GM12878 (cell line): ENCODE results near the gene DHX57. TPM values are rescaled to one million over a fixed set of nuclear protein-coding genes. Genes with fewer than 3 reads are reported as not detected.

Experiments
- ASH2L ChIP-seq: fragments of 300-600, 200-600 bp; sonication (generic); IDR thresholded peaks from 2 replicates; pipeline ENCODE4 v1.6.1; 2017; ENCODE audit warnings: low read depth, mild to moderate bottlenecking, borderline replicate concordance
- CREB1 ChIP-seq: IDR thresholded peaks from 2 replicates; pipeline ENCODE4 v1.6.1; 2012; ENCODE audit warnings: low read depth, mild to moderate bottlenecking, inconsistent platforms
- E2F8 ChIP-seq: fragments of 450-650 bp; IDR thresholded peaks from 2 replicates; pipeline ENCODE4 v1.6.1; 2018; ENCODE audit warnings: mild to moderate bottlenecking, low read depth, moderate library complexity; ENCODE audit not compliant: partially characterized antibody
- E4F1 ChIP-seq: fragments of 450-650 bp; IDR thresholded peaks from 2 replicates; pipeline ENCODE4 v1.6.1; 2018; ENCODE audit warnings: borderline replicate concordance, mild to moderate bottlenecking; ENCODE audit not compliant: partially characterized antibody
- ESRRA ChIP-seq: IDR thresholded peaks from 2 replicates; pipeline ENCODE4 v1.6.1; 2012; ENCODE audit warnings: mild to moderate bottlenecking, low read length, improper control_type of control experiment
- HDGF ChIP-seq: fragments of 450-650 bp; IDR thresholded peaks from 2 replicates; pipeline ENCODE4 v1.6.1; 2016; ENCODE audit warnings: antibody characterized with exemption
- IRF3 ChIP-seq: fragments of 450-650 bp; IDR thresholded peaks from 2 replicates; pipeline ENCODE4 v1.6.1; 2014; ENCODE audit warnings: mild to moderate bottlenecking
- POLR2A ChIP-seq: IDR thresholded peaks from 2 replicates; pipeline ENCODE4 v1.6.1; 2011; ENCODE audit warnings: low read depth, mild to moderate bottlenecking, low read length
- RCOR1 ChIP-seq: conservative IDR thresholded peaks from 2 replicates; pipeline ENCODE4 v1.6.1; 2012; ENCODE audit warnings: low read depth, low read length, improper control_type of control experiment
- SMC3 ChIP-seq: IDR thresholded peaks from 2 replicates; pipeline ENCODE4 v1.6.1; 2011; ENCODE audit warnings: low read length, improper control_type of control experiment, borderline replicate concordance
- SP1 ChIP-seq: IDR thresholded peaks from one replicate; pipeline ENCODE4 v1.6.1; 2011; ENCODE audit warnings: low read depth, low read length
- SPI1 ChIP-seq: IDR thresholded peaks from 2 replicates; pipeline ENCODE4 v1.6.1; 2011; ENCODE audit warnings: low read depth, mild to moderate bottlenecking, low read length, moderate library complexity, borderline replicate concordance; ENCODE audit not compliant: insufficient read depth
- SUZ12 ChIP-seq: fragments of 200-600 bp; sonication (generic); IDR thresholded peaks from one replicate; pipeline ENCODE4 v1.6.1; 2018; ENCODE audit warnings: antibody characterized with exemption, mild to moderate bottlenecking; ENCODE audit not compliant: unreplicated experiment
- YY1 ChIP-seq: IDR thresholded peaks from 2 replicates; pipeline ENCODE4 v1.6.1; 2011; ENCODE audit warnings: low read depth, mild to moderate bottlenecking, low read length
- polyA plus RNA-seq, 11 experiments: library from polyadenylated mRNA; depleted of rRNA in 4 of 11; unstranded in 6 of 11; stranded (reverse) in 5 of 11; fragments of >200 nt; fragmentation: Nextera tagmentation in 4 of 11; fragmentation: Illumina TruSeq in 1 of 11; extraction: Ambion mirVana in 4 of 11; extraction: Trizol in 1 of 11; gene quantifications; 1 replicate in 1 of 11; 2 replicates in 10 of 11; pipeline versions ENCODE4 v1.2.1 to v1.2.3, GENCODE V29; 2011 to 2016; ENCODE audit warnings: inconsistent platforms in 2 of 11, missing spikeins in 2 of 11, low read depth in 1 of 11
- total RNA-seq, 4 experiments: library from RNA; depleted of rRNA in 3 of 4; stranded (reverse); fragments of >200 nt in 3 of 4; fragmentation: Illumina TruSeq in 1 of 4; extraction: Trizol in 1 of 4; gene quantifications; 2 replicates each; pipeline versions ENCODE4 v1.2.1 to v1.2.3, GENCODE V29; 2013 to 2021

Gene DHX57
- total and polyA plus RNA-seq, 10 of the 15 experiments (the other 5 are each of a cell fraction or from before 2014, with no cell fraction given): 6.5 to 18.0 (median 15.8) TPM

- TF ChIP-seq IRF3 (no peak), RCOR1 (no peak), E2F8 (no peak), ESRRA (no peak), ASH2L (0 out of 2 replicates have a peak, but pooled peaks have one; percentile 36), CREB1 (peak; percentile 81), POLR2A (peak; percentile 76), SP1 (peak; percentile 78), E4F1 (peak; percentile 65), SPI1 (no peak), SUZ12 (no peak), HDGF (peak; percentile 74; the same call in 1 of the 2 replicates), YY1 (0 out of 2 replicates have a peak, but pooled peaks have one; percentile 3), SMC3 (no peak)
These were observed at the start of gene DHX57, which contains the start of gene MORN2 (continued) for GRCh38 chr2:38875576-38876367.
